HepG2 (cell line): ENCODE results near the gene BCAS3. TPM values are rescaled to one million over a fixed set of nuclear protein-coding genes. Genes with fewer than 3 reads are reported as not detected.

Experiments
- ELF4 ChIP-seq: sonication (generic); formaldehyde crosslinking; IDR thresholded peaks from 2 replicates; pipeline ENCODE4 v1.5.0; 2020; ENCODE audit warnings: missing genetic modification reagents, mild to moderate bottlenecking, moderate library complexity, borderline replicate concordance
- GLI4 ChIP-seq: sonication (generic); formaldehyde crosslinking; IDR thresholded peaks from 2 replicates; pipeline ENCODE4 v1.5.1; 2020; ENCODE audit warnings: missing genetic modification reagents, mild to moderate bottlenecking, moderate library complexity, borderline replicate concordance
- GTF3A ChIP-seq: sonication (generic); formaldehyde crosslinking; conservative IDR thresholded peaks from 2 replicates; pipeline ENCODE4 v1.4.0; 2020; ENCODE audit warnings: mild to moderate bottlenecking, missing genetic modification reagents
- PHF20 ChIP-seq: sonication (generic); formaldehyde crosslinking; IDR thresholded peaks from 2 replicates; pipeline ENCODE4 v1.5.0; 2020; ENCODE audit warnings: mild to moderate bottlenecking, missing genetic modification reagents
- POLR2A ChIP-seq, 2 experiments: IDR thresholded peaks; 2 replicates each; pipeline ENCODE4 v1.6.1; 2011; ENCODE audit warnings: low read depth in 2 of 2, low read length in 2 of 2, mild to moderate bottlenecking in 1 of 2, moderate library complexity in 1 of 2; ENCODE audit not compliant: insufficient read depth in 1 of 2
- SIN3B ChIP-seq: fragments of 150-350 bp; IDR thresholded peaks from 2 replicates; pipeline ENCODE4 v1.6.1; 2014; ENCODE audit warnings: low read length
- SMYD3 ChIP-seq: sonication (generic); formaldehyde crosslinking; IDR thresholded peaks from 2 replicates; pipeline ENCODE4 v1.8.1; 2023; ENCODE audit warnings: mild to moderate bottlenecking, missing genetic modification reagents
- SSRP1 ChIP-seq: IDR thresholded peaks from 2 replicates; pipeline ENCODE4 v1.6.1; 2016; ENCODE audit warnings: control low read depth
- STAG1 ChIP-seq: sonication (generic); formaldehyde crosslinking; IDR thresholded peaks from 2 replicates; pipeline ENCODE4 v1.4.0; 2020; ENCODE audit warnings: missing genetic modification reagents
- STAT5B ChIP-seq: sonication (generic); formaldehyde crosslinking; IDR thresholded peaks from 2 replicates; pipeline ENCODE4 v1.4.0; 2020; ENCODE audit warnings: missing genetic modification reagents
- U2AF2 ChIP-seq: fragments of 200-400 bp; formaldehyde crosslinking; IDR thresholded peaks from 2 replicates; pipeline ENCODE4 v1.6.1; 2017; ENCODE audit warnings: low read depth, mild to moderate bottlenecking, low read length
- ZC3H13 ChIP-seq: sonication (generic); formaldehyde crosslinking; IDR thresholded peaks from 2 replicates; pipeline ENCODE4 v1.8.1; 2023; ENCODE audit warnings: mild to moderate bottlenecking, missing genetic modification reagents, moderate library complexity
- ZFP62 ChIP-seq: sonication (generic); formaldehyde crosslinking; IDR thresholded peaks from 2 replicates; pipeline ENCODE4 v1.4.0; 2020; ENCODE audit warnings: missing genetic modification reagents
- ZMAT3 ChIP-seq: sonication (generic); formaldehyde crosslinking; conservative IDR thresholded peaks from 2 replicates; pipeline ENCODE4 v1.7.0; 2021; ENCODE audit warnings: missing genetic modification reagents
- ZMYM2 ChIP-seq: sonication (generic); formaldehyde crosslinking; IDR thresholded peaks from 2 replicates; pipeline ENCODE4 v1.8.0; 2022; ENCODE audit warnings: mild to moderate bottlenecking, missing genetic modification reagents
- ZNF101 ChIP-seq: sonication (generic); formaldehyde crosslinking; IDR thresholded peaks from 2 replicates; pipeline ENCODE4 v1.4.0; 2020; ENCODE audit warnings: mild to moderate bottlenecking, low read depth, missing genetic modification reagents, borderline replicate concordance
- ZNF20 ChIP-seq: sonication (generic); formaldehyde crosslinking; IDR thresholded peaks from 2 replicates; pipeline ENCODE4 v1.4.0; 2020; ENCODE audit warnings: mild to moderate bottlenecking, moderate library complexity, missing genetic modification reagents
- ZSCAN31 ChIP-seq: sonication (generic); formaldehyde crosslinking; IDR thresholded peaks from 2 replicates; pipeline ENCODE4 v1.5.0; 2020; ENCODE audit warnings: low read depth, mild to moderate bottlenecking, missing genetic modification reagents
- polyA plus RNA-seq, 8 experiments: library from polyadenylated mRNA; depleted of rRNA in 3 of 8; stranded (reverse) in 7 of 8; unstranded in 1 of 8; fragments of >200 nt; fragmentation: Illumina TruSeq in 4 of 8; extraction: Trizol in 4 of 8; gene quantifications; 2 replicates each; pipeline versions ENCODE4 v1.2.1 to v1.2.3, GENCODE V29; 2011 to 2016; ENCODE audit warnings: low read depth in 4 of 8, missing spikeins in 1 of 8, mixed read lengths in 1 of 8; ENCODE audit not compliant: insufficient read depth in 1 of 8
- total RNA-seq, 5 experiments: library from RNA; depleted of rRNA; stranded (reverse); fragments of >200 nt; fragmentation: Illumina TruSeq; extraction: Trizol; gene quantifications; 2 replicates each; pipeline ENCODE4 v1.2.3, GENCODE V29; 2016; ENCODE audit warnings: low read depth in 1 of 5
- TF ChIP-seq, protein P1 (sequence below): sonication (generic); formaldehyde crosslinking; IDR thresholded peaks from 2 replicates; pipeline ENCODE4 v1.5.0; 2020; ENCODE audit warnings: missing genetic modification reagents
- TF ChIP-seq, protein P2 (sequence below): sonication (generic); formaldehyde crosslinking; IDR thresholded peaks from 2 replicates; pipeline ENCODE4 v1.8.0; 2022; ENCODE audit warnings: missing genetic modification reagents, mild to moderate bottlenecking, inconsistent platforms, borderline replicate concordance
- TF ChIP-seq, protein P3 (sequence below): IDR thresholded peaks from 2 replicates; pipeline ENCODE4 v1.6.1; 2016; ENCODE audit warnings: missing compliant biosample characterization, missing genetic modification reagents, borderline replicate concordance
- TF ChIP-seq, protein P4 (sequence below): sonication (generic); formaldehyde crosslinking; conservative IDR thresholded peaks from 2 replicates; pipeline ENCODE4 v1.4.0; 2020; ENCODE audit warnings: missing genetic modification reagents

The BCAS3 gene
- total and polyA plus RNA-seq, 2 of the 13 experiments (the other 11 are each of a cell fraction or from before 2014, with no cell fraction given), result 10.7 to 11.2 TPM

DNA sequence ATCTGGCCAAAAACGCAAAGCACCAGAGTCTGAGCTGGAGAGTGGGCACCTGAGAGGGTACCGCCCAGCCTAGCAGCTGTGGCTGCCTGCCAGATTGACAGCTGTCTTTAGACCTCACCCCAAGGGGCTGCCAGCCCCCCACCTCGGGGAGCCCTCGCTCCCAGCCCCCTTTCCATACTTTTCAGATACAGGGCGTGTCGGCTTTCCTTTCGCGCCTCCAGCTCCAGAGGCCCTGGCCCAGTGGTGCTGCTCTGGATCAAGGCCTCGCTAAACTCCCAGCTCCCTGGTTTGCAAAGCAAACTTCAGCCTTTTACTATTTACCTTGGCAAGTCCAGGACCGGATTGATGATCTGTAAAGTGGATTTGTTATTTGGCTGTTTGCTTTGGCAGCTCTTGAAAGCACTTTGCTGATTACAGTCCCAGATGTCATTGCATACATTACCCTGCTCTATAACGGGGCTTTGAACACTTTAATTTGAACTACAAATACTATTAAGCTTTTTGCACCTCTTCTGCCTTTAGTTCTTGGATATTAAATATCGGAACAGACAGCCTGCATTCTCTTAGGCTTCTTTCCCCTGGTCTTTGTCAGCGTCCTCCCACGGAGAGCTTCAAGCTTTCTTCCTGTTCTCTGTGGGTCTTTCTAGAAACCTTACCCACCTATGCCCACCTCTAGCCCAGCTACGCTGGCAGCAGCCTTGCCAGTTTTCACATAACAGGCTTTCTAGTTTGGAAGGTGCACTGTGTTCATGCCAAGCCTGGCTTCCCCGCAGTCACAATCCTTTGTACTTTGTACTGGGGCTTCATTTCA lies 658.4 kb downstream of the BCAS3 start (continued):
- TF ChIP-seq ZFP62 (CRISPR knock-in tag) (no peak), GTF3A (CRISPR knock-in tag) (peak; percentile 85; the same call in 1 of the 2 replicates), STAG1 (CRISPR knock-in tag) (peak; percentile 32), U2AF2 (no peak), ZSCAN31 (CRISPR knock-in tag) (peak; percentile 64; the same call in 1 of the 2 replicates), ZC3H13 (CRISPR knock-in tag) (no peak), SSRP1 (0 out of 2 replicates have a peak, but pooled peaks have one; percentile 57), SMYD3 (CRISPR knock-in tag) (0 out of 2 replicates have a peak, but pooled peaks have one; percentile 39), POLR2A (IDR thresholded peaks at IDR 0.05; ENCODE audit: insufficient read depth in 1 of 2, low read depth in 2 of 2, low read length in 2 of 2) (no peak), ELF4 (CRISPR knock-in tag) (no peak), ZNF20 (CRISPR knock-in tag) (no peak), PHF20 (CRISPR knock-in tag) (no peak), ZMAT3 (CRISPR knock-in tag) (0 out of 2 replicates have a peak, but pooled peaks have one; percentile 34), GLI4 (CRISPR knock-in tag) (peak; percentile 81; the same call in 1 of the 2 replicates), ZMYM2 (CRISPR knock-in tag) (peak; percentile 80), SIN3B (no peak), ZNF101 (CRISPR knock-in tag) (peak; percentile 58; the same call in 1 of the 2 replicates), STAT5B (no peak)
- TF ChIP-seq, protein P1, sequence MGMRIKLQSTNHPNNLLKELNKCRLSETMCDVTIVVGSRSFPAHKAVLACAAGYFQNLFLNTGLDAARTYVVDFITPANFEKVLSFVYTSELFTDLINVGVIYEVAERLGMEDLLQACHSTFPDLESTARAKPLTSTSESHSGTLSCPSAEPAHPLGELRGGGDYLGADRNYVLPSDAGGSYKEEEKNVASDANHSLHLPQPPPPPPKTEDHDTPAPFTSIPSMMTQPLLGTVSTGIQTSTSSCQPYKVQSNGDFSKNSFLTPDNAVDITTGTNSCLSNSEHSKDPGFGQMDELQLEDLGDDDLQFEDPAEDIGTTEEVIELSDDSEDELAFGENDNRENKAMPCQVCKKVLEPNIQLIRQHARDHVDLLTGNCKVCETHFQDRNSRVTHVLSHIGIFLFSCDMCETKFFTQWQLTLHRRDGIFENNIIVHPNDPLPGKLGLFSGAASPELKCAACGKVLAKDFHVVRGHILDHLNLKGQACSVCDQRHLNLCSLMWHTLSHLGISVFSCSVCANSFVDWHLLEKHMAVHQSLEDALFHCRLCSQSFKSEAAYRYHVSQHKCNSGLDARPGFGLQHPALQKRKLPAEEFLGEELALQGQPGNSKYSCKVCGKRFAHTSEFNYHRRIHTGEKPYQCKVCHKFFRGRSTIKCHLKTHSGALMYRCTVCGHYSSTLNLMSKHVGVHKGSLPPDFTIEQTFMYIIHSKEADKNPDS (CRISPR knock-in tag), result no peak
- TF ChIP-seq, protein P2, sequence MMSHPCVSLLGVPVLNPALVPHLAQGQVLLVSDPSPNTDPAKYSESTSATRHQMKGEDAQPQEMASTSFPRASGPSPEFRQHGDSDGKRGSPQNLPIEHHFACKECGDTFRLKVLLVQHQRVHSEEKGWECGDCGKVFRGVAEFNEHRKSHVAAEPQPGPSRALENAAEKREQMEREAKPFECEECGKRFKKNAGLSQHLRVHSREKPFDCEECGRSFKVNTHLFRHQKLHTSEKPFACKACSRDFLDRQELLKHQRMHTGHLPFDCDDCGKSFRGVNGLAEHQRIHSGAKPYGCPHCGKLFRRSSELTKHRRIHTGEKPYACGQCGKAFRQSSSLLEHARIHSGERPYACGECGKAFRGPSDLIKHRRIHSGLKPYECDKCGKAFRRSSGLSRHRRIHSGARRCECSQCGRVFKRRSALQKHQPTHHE, result no peak
- TF ChIP-seq, protein P3, sequence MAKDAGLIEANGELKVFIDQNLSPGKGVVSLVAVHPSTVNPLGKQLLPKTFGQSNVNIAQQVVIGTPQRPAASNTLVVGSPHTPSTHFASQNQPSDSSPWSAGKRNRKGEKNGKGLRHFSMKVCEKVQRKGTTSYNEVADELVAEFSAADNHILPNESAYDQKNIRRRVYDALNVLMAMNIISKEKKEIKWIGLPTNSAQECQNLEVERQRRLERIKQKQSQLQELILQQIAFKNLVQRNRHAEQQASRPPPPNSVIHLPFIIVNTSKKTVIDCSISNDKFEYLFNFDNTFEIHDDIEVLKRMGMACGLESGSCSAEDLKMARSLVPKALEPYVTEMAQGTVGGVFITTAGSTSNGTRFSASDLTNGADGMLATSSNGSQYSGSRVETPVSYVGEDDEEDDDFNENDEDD (CRISPR knock-in tag), result peak; percentile 89
- TF ChIP-seq, protein P4, sequence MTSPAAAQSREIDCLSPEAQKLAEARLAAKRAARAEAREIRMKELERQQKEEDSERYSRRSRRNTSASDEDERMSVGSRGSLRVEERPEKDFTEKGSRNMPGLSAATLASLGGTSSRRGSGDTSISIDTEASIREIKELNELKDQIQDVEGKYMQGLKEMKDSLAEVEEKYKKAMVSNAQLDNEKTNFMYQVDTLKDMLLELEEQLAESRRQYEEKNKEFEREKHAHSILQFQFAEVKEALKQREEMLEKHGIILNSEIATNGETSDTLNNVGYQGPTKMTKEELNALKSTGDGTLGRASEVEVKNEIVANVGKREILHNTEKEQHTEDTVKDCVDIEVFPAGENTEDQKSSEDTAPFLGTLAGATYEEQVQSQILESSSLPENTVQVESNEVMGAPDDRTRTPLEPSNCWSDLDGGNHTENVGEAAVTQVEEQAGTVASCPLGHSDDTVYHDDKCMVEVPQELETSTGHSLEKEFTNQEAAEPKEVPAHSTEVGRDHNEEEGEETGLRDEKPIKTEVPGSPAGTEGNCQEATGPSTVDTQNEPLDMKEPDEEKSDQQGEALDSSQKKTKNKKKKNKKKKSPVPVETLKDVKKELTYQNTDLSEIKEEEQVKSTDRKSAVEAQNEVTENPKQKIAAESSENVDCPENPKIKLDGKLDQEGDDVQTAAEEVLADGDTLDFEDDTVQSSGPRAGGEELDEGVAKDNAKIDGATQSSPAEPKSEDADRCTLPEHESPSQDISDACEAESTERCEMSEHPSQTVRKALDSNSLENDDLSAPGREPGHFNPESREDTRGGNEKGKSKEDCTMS (CRISPR knock-in tag), result no peak
